GM19372 (cell line): Measurements from ENCODE around the gene RXFP2.

Experiments
- ATAC-seq: cut with Tn5 transposase; IDR thresholded peaks from one replicate; pipeline ENCODE4 v1.9.1; 2021; ENCODE audit warnings: mild to moderate bottlenecking, low read depth, moderate library complexity; ENCODE audit not compliant: unreplicated experiment

Gene RXFP2

GRCh38 chr13:31767175-31767900 is 28.0 kb downstream of the RXFP2 start:
- no peak for ATAC-seq

- ATAC-seq, result no peak
Observed at GRCh38 chr13:31768351-31768750, 29.0 kb downstream of the RXFP2 start.

GRCh38 chr13:31769575-31769974 is 30.2 kb downstream of the RXFP2 start:
- ATAC-seq, result no peak

GRCh38 chr13:31772231-31772630 is 32.9 kb downstream of the RXFP2 start:
- ATAC-seq, result no peak

GRCh38 chr13:31773538-31773937 is 34.2 kb downstream of the RXFP2 start:
- ATAC-seq, result no peak

- ATAC-seq, result no peak
Observed at GRCh38 chr13:31774186-31774750, 34.9 kb downstream of the RXFP2 start.

GRCh38 chr13:31775148-31775547 is 35.8 kb downstream of the RXFP2 start:
- no peak for ATAC-seq

- no peak for ATAC-seq
Observed at GRCh38 chr13:31775686-31776085, 36.4 kb downstream of the RXFP2 start.

- no peak for ATAC-seq
Observed at GRCh38 chr13:31781064-31781463, 41.7 kb downstream of the RXFP2 start.

- ATAC-seq, result no peak
Observed at GRCh38 chr13:31786011-31786410, 46.7 kb downstream of the RXFP2 start.

- ATAC-seq, result no peak
Observed at GRCh38 chr13:31790992-31791391, 51.7 kb downstream of the RXFP2 start.

- no peak for ATAC-seq
Observed at GRCh38 chr13:31793246-31793645, 53.9 kb downstream of the RXFP2 start.

GRCh38 chr13:31794452-31794851 is 55.1 kb downstream of the RXFP2 start:
- no peak for ATAC-seq

GRCh38 chr13:31797154-31797775 is 57.9 kb downstream of the RXFP2 start:
- no peak for ATAC-seq

GRCh38 chr13:31798189-31798588 is 58.9 kb downstream of the RXFP2 start:
- no peak for ATAC-seq

GRCh38 chr13:31801088-31801487 is 61.8 kb downstream of the RXFP2 start:
- ATAC-seq, result no peak

GRCh38 chr13:31803311-31803710 is 64.0 kb downstream of the RXFP2 start:
- no peak for ATAC-seq

- ATAC-seq, result no peak
Observed at GRCh38 chr13:31805841-31806240, 66.5 kb downstream of the RXFP2 start.

- ATAC-seq, result no peak
Observed at GRCh38 chr13:31807090-31807541, 67.8 kb downstream of the RXFP2 start.

- no peak for ATAC-seq
Observed at GRCh38 chr13:31814536-31814935, 75.2 kb downstream of the RXFP2 start.

GRCh38 chr13:31815361-31816144 is 76.2 kb downstream of the RXFP2 start:
- no peak for ATAC-seq
